BE2C (cell line): ENCODE results near the gene ZNF628.

Experiments
- DNase-seq: peaks from one replicate; pipeline ENCODE4 v3.0.0-alpha.2; 2020
- H3K27me3 ChIP-seq: fragments of 250-450 bp; sonication (Bioruptor Pico); 2 replicates; pipeline ENCODE4 v1.5.1; 2020; ENCODE audit warnings: mild to moderate bottlenecking
- H3K36me3 ChIP-seq: fragments of 250-450 bp; sonication (Bioruptor Pico); 2 replicates; pipeline ENCODE4 v1.5.1; 2020; ENCODE audit warnings: mild to moderate bottlenecking
- H3K4me1 ChIP-seq: fragments of 250-450 bp; sonication (Bioruptor Pico); 2 replicates; pipeline ENCODE4 v1.5.1; 2020
- H3K4me3 ChIP-seq: 2 replicates; pipeline ENCODE4 v1.5.1; 2011; ENCODE audit warnings: low read depth, low read length
- H3K9me3 ChIP-seq: fragments of 250-450 bp; sonication (Bioruptor Pico); 2 replicates; pipeline ENCODE4 v1.5.1; 2020
- CTCF ChIP-seq: IDR thresholded peaks from 2 replicates; pipeline ENCODE4 v1.5.1; 2012; ENCODE audit warnings: mild to moderate bottlenecking, low read depth, low read length

The ZNF628 gene

GRCh38 chr19:55441692-55442321 is 34.6 kb upstream of the ZNF628 start:
- H3K9me3 ChIP-seq, result no peaks in the 10 kb centered on the region
- peaks cover 56% of the 10 kb centered on the region for H3K27me3 ChIP-seq
- no peak for TF ChIP-seq CTCF
- H3K36me3 ChIP-seq, result no peaks in the 10 kb centered on the region
- no peak for DNase-seq
- no peaks in the 10 kb centered on the region for H3K4me1 ChIP-seq
- H3K4me3 ChIP-seq, result no peak overlapping the region

GRCh38 chr19:55442372-55442961 is 34.0 kb upstream of the ZNF628 start:
- Histone ChIP-seq H3K4me3 (no peak overlapping the region), H3K27me3 (peaks cover 62% of the 10 kb centered on the region), H3K36me3 (no peaks in the 10 kb centered on the region), H3K9me3 (no peaks in the 10 kb centered on the region), H3K4me1 (no peaks in the 10 kb centered on the region)
- TF ChIP-seq CTCF, result no peak
- DNase-seq, result no peak

- no peaks in the 10 kb centered on the region for H3K36me3 ChIP-seq
- H3K9me3 ChIP-seq, result no peaks in the 10 kb centered on the region
- DNase-seq, result no peak
- no peak for TF ChIP-seq CTCF
- peaks cover 63% of the 10 kb centered on the region for H3K27me3 ChIP-seq
- no peaks in the 10 kb centered on the region for H3K4me1 ChIP-seq
- no peak within 1 kb of the TSS for H3K4me3 ChIP-seq
Measured at GRCh38 chr19:55443045-55443823, 33.2 kb upstream of the ZNF628 start, which contains the start of gene SHISA7. TSS of gene SHISA7 (minus strand) at chr19:55443300. CDS start at chr19:55442863, 437 bp downstream.

GRCh38 chr19:55443824-55444480 is 32.5 kb upstream of the ZNF628 start:
- TF ChIP-seq CTCF, result no peak
- Histone ChIP-seq H3K4me3 (no peak overlapping the region), H3K27me3 (peaks cover 63% of the 10 kb centered on the region), H3K36me3 (no peaks in the 10 kb centered on the region), H3K9me3 (no peaks in the 10 kb centered on the region), H3K4me1 (no peaks in the 10 kb centered on the region)
- DNase-seq, result no peak

- H3K27me3 ChIP-seq, result peaks cover 67% of the 10 kb centered on the region
- H3K36me3 ChIP-seq, result no peaks in the 10 kb centered on the region
- no peaks in the 10 kb centered on the region for H3K9me3 ChIP-seq
- H3K4me3 ChIP-seq, result no peak overlapping the region
- no peaks in the 10 kb centered on the region for H3K4me1 ChIP-seq
- DNase-seq, result no peak
- TF ChIP-seq CTCF, result no peak
Measured at GRCh38 chr19:55444646-55445045, 31.8 kb upstream of the ZNF628 start.
